Suppressor macrophage (primary cell): ENCODE data around the gene PLAGL2.
A peak's percentile ranks its signal among the peaks of the same experiment; 100 is the strongest.

Experiments used
- DNase-seq, 4 experiments: peaks; one replicate each; pipeline ENCODE4 v3.0.0-alpha.2; 2020 to 2022

PLAGL2 gene

DNA sequence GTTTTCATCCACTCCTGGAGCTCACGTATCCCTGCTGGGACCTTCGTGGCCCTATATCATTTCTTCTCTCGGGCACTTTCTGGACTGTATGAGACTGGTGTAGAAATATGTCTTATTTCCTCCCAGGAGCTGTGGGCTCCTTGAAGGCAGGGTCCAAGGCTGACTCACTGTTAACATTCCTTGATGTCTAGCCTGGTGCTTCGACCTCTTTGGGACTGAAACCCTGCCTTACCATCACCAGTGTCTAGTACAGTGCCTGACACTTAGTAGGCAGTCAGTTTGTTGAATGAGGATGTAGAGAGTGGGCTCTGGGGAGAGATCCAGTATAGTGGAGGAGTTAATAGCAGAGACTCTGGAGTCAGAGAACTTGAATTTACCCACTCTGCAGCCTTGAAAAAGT is 23.7 kb upstream of the PLAGL2 start:
- no peak for DNase-seq

DNA sequence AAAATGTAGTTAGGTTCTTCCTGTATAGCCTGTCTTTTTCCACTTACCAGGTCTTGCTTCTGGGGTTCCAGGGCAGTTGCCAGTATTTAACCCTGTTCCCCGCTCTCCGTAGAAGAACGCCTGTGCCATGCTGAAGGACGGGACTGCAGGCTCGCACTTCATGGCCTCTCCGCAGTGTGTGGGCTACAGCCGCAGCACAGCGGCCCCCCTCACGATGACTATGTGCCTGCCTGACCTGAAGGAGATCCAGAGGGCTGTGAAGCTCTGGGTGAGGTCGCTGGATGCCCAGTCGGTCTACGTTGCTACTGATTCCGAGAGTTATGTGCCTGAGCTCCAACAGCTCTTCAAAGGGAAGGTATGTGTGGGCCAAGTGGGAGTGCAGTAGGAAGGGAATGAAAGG is 23.2 kb upstream of the PLAGL2 start:
- DNase-seq = no peak

DNA sequence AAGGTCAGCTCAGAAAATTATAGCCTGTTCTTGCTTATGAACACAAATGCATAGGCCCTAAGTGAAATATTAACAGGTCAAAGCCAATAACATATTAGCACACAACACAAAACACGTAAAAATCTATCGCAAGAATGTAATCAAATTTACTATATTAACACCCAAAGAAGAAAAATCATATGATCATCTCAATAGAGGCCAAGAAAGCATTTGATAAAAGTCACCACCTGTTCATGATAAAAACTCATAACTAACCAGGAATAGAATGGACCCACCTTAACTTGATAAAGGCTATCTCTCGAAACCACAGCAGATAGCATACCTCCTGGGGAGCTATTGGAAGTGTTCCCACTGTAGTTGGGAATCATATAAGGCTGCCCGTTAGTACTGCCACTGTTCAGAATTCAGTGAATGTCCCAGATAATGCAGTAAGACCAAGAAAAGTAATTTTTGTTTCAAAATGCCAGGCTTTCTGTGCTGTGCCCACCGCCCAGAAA is 21.8 kb upstream of the PLAGL2 start:
- DNase-seq = no peak

DNA sequence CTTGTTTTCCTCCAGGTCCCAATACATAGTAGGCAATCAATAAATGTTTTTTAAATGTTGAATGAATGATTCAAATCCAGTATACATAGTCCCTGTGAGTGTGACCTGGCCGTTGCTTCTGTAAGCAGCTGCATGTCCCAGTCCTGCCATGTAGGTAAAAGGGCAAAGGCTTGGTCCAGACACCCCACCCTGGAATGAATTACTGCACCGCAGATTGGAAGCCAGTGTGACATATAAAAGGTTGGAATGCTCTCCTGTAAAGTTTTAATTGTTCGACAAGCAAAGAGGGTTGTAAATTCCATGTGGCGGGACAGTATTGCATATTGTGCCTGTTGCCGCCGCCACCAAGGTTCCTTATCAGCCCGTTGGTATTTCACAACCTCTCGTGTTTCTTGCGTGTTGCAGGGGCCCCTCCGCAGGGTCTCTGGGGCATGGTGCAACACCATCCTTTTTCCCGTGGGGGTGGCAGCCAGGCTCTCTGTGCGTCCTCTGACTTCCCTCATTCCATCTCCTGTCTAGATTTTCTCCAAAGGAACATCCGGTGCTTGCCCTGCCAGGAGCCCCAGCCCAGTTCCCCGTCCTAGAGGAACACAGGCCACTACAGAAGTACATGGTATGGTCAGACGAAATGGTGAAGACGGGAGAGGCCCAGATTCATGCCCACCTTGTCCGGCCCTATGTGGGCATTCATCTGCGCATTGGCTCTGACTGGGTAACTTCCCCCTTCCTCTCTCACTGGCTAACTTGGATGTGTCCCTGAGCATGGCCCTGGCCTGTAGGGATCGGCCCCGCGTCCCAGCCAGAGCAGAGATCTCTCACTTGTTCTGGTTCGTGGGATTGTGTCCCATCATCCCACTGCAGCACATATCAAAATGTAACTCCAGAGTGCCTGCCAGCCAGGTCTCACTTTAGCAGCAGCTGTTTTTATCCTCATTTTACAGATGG is 20.5 kb upstream of the PLAGL2 start:
- peak; percentile 19 to 70 (median 46) for DNase-seq

DNA sequence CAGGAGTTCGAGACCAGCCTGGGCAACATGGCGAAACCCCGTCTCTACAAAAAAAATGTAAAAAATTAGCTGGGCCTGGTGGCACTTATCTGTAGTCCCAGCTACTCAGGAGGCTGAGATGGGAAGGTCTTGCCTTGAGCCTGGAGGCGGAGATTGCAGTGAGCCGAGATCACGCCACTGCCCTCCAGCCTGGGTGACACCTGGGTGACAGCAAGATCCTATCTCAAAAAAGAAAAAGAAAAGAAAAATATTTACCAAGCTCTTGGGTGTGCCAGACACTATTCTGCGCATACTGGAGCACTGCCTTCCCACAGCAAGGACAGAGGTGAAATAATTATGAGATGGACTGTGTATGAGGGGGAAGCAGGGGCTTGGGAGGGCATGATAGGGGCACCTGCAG is 19.8 kb upstream of the PLAGL2 start:
- DNase-seq = no peak

DNA sequence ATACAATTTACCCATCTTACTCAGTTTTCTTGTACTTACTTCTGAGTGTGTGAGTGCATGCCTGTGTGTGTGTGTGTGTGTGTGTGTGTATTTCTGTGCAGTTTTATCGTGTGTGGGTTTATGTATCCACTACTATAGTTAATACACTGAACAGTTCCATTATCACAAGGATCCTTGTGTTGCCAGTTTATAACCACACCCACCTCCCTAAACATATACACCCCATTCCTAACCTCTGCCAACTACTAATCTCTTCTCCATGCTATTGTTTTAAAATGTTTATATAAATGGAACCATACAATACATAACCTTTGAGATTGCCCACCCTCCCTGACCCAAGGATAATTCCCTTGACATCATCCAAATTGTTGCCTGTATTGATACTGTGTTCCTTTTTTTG is 18.8 kb upstream of the PLAGL2 start:
- DNase-seq = no peak

DNA sequence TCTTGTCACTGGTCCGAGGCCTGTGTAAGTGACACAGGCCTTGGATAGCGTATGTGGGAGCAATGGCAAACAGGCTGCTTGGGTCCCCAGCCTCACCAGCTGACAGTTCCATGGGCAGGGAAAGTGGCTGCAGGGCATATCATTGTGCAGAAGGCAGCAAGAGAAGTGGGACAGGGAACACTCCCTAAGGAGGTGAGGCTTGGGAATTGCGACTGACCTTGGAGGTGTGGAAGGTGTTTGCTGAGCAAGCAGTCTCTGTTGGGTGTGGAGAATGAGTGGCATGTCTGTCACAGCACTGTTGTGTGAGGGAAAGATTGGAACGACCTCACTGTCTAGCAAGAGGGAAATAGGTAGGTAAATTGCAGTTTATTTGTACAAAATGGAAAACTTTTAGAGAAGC is 16.9 kb upstream of the PLAGL2 start:
- no peak for DNase-seq

DNA sequence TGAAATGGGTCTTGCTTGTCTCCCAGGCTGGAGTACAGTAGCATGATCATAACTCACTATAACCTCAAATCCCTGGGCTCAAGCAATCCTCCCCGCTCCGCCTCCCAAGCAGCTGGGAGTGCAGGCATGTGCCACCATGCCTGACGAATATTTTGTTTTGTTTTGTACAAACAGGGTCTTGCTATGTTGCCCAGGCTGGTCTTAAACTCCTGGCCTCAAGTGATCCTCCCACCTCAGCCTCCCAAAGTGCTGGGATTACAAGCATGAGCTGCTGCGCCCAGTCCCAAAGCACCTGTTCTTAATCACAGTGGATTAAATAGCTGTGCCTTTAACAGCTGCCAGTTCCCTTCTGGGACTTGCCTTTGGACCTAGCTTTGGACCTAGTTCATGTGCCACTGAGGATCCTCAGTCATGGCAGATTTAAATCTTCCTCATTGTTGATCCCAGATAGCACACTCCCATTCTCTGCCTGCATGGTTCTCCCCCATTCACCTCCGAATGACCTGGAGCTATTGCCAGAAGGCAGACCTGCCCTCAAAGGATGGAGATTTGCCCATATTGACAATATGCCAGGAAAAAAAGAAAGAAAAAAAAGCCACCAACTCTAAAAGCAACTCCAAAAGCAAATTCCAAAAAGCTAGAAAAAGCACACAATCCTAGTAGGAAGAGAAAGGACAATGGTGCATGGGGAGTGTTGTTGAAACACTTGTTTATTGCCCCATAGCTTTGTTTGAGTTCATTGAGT is 10.8 kb upstream of the PLAGL2 start:
- DNase-seq = no peak

DNA sequence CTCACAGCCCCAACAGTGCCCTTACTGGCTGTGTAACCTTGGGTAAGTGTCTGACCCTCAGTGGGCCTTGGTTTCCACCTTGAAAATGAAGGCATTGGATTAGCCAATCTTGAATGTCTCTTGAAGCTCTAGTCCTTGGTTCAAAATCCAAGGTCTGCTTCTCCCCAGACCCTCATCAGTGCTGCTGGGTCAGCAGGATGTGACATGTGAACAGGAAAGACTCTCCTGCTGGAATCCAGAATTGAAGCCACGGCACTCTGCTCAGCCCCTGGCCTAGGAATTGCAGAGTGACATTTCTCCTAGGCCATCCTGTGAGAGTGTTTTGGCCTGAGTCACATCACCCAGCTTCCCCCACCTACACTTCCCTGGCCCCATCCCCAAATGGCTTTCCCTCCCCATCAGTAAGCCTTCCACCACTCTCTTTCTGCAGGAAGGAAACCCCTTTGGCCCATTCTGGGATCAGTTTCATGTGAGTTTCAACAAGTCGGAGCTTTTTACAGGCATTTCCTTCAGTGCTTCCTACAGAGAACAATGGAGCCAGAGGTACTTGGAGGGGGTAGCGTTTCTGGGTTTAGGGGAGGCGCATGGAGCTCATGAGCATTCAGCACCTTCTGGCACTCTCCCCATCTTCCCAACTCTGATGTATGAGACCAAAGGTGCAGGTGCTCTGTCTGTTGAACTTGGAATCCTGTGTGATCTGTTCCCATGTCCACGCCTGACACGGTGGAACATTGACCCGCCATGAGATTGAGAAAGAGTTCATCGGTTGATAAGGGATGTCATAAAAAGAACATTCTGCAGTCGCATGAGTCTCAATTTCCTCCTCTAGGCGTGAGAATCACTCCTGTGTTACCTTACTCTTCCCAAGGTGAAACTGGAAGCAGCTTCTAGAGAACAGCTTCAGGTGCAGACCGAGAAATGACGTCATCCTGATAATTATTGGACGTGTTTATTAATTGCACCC is 8.9 kb upstream of the PLAGL2 start:
- no peak for DNase-seq

DNA sequence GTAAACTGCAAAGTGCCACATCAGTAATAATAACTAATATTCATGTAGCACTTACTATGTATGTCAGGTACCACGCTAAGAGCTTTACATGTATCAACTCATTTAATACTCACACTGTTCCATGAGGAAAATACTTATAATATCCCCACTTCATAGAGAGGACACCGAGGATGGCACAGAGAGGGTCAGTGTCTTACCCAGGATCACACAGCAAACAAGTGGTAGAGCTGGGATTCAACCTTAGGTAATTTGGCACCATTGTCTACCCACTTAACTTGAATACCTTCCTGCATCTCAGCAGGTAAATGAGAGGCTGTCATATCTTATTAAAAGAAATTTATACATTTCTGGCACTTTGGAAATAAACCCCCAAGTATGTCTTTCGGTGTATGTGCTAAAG is 8.2 kb upstream of the PLAGL2 start:
- DNase-seq = no peak

DNA sequence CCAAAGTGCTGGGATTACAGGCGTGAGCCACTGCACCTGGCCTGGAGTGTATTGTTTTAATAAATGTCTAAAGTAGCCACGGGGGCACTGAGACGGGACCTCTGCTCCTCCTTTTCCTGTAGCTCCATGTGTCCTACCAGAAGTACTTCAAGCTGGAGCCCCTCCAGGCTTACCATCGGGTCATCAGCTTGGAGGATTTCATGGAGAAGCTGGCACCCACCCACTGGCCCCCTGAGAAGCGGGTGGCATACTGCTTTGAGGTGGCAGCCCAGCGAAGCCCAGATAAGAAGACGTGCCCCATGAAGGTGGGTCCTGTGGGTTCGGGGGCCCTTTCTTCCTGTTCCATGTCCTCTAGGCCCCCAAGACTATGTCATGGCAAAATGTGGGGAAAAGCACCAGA is 7.6 kb upstream of the PLAGL2 start:
- no peak for DNase-seq

DNA sequence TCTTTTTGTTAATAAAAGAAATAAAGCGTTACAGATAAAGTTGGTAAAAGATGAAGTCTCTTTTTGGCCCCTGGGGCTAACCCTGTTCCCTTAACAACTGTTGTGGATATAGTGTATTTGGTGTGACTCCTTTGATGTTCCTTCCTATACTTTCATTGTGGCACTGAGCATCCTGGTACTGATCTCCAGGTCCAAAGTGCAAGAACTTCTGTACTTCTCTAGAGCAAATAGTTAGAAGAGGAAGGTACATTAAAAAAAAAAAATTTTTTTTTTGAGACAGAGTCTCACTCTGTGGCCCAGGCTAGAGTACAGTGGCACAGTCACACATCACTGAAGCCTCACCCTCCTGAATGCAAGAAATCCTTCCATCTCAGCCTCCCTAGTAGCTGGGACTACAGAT is 6.3 kb upstream of the PLAGL2 start:
- DNase-seq = no peak

DNA sequence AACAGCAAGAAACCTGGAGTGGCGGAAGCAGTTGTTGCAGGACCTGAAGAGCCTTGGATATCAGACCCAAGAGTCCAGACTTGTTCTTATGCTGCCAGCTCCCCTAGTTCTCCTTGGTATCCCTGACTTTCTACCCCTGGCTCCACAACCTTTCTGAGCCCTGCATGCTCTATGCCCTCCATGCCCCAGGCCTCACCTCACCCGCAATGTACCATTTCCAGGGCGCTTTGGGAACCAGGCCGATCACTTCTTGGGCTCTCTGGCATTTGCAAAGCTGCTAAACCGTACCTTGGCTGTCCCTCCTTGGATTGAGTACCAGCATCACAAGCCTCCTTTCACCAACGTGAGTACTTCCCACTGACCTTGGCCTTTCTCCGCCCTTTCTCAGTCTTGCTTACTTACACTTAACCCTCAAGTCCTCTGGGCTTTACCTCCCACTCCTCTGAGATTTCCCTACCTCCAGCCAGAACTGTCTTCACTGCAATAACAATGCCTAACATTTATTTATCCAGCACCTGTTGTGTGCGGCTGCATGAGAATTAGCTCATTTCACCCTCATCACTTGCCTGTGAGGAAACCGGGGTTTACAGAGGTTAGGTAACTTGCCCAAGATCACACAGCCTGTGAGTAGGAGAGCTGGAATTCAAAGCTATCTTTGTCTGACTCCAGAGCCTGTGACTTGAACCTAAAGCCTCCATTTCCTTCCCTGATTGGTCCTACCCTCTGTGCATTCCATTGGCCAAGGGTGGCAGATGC is 2.5 kb upstream of the PLAGL2 start:
- no peak for DNase-seq

DNA sequence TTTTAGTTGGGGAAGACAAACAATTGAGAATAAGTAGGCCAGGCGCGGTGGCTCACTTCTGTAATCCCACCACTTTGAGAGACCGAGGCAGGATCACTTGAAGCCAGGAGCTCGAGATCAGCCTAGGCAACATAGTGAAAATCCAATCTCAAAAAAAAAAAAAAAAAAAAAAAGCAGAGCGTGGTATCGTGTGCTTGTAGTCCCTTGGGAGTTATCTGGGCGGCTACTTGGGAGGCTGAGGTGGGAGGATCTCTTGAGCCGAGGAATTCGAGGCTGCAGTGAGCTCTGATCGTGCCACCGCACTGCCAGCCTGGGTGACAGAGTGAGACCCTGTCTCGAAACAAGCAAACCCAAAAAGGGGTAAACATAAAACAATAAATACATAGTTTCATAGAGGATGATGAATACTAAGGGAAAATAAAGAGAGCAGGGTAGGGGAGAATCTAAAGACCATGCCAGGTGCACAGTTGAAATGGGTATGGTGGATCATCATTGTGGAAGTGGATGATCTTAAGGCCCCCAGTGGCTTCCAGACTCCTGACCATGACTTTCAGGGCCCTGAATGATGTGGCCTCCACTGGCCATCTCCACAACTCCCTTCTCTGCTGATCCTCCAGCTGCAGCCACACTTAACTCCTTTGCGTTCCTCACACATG is 1.1 kb upstream of the PLAGL2 start:
- no peak for DNase-seq

DNA sequence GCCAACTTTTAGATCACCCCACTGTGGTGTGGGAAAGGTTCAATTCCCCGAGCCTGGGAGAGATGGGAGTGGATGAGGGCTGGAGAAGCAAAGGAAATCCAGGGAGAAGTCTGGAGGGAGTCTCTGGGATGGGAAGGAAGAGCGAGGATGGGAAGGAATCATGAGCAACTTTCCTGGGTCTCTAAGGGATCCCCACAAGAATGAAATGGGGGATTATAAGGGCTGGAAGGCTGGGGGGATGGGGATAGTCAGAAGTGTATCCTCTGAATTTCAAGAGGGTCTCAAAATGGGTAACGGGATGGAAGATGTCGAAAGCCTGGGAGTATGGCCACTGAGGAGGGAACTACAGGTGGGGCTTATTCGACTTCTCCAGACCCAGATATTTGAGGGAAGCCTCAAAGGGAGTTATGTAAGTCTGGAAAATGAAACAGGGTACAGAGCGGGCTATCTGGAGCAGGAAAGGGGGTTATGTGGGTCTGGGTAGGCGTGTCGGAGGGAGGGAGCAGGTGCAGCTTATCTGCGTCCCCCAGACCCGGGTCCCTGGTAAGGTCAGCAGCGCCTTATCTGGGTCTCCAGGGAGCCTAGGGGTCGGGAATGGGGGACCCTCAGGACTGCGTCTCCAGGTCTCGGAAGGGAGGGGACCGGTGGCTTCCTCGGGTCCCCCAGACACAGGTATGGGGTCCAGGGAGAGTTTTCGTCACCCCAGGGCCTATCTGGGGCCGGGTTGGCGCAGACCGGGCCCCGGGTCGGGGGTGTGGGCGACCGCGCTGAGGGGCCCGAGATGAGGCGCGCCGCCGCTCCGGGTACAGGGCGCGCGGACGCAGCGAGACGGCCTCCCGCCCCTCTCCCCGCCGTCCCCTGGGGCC is 550 bp downstream of the PLAGL2 start:
- DNase-seq = peak in 1 of 4 experiments; percentile 11

DNA sequence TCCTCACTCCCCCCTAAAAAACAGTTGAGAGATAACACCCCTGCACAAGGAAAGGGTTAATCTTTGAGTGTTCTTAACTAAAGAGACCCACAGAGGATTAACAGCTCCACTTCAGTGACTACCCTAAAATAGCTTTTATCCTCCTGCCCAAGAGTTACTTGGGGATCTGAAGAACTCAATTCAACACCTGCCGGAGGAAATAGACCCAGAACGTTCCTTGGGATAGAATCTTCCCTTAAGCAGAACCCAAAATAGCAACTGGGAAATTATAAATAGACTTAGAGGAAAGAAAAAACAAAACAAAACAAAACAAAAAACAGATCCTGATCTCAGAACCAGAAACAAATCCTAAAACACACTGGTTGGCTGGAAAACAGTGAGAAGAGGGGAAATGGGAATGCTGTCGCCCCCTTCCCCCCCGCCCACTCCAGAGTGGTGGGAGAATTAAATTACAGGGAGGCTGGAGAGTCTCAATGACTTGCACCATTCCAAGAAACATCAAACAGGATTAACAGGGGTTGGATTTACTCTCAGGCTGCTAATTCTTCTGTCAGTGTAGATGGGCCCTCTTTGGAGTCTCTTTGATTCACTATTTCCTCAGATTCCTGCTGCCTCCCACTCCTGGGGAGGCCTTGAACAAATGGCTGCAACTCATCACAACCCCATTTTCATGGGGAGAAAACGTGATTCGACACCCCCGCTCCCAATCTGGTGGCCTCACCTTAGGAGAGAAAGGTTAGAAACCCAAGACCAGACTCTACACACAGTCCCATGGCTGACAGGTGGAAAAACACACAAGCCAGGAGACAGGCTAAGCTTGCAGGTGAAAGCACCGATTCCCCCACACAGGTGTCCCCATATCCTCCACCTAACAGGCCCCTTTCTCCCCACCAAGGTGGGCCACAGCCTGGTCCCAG is 1.4 kb downstream of the PLAGL2 start:
- DNase-seq = peak in 1 of 4 experiments; percentile 12

DNA sequence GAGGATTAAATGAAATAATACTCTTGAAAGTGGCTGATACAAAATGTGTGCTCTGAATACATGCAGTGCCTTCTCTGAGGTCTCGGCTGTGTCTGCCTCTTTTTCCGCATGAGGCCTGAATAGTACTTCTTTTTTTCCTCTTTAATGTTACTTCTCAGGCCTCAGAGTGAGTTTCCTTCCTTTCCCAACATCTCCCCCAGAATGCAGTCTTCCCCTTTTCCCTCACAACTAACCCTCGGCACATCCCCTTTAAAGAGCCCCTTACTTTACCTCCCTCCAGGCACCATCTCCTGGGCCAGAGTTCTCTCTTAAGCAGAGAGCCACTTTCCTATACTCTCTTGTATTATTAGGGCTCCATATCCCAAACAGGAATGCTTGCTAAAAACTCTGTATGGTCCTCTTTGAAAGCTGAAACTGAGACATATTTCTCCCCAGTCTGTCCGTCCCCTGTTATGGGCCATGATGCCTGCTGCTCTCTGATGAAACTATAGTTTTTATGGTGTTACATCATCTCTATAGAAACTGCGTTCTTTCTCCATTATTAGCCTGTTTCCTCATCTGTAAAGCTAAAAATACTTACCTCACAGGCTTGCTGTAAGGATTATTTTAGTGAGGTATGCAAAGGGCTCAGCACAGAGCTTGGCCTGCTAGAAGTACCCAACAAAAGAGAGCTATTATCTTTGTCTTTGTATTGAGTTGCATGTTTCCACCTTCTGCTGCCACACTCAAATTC is 2.3 kb downstream of the PLAGL2 start:
- DNase-seq = peak; percentile 26 to 77 (median 58)
